Ovary (tissue), 3 donors: ENCODE measurements around the gene NYAP1.

ENCODE experiments used
- EP300 ChIP-seq: sonication (generic); formaldehyde crosslinking; IDR thresholded peaks from one replicate; pipeline ENCODE4 v1.6.1; 2017; ENCODE audit warnings: antibody characterized with exemption
- POLR2A ChIP-seq: fragments of 450-650 bp; IDR thresholded peaks from one replicate; pipeline ENCODE4 v1.6.1; 2017; ENCODE audit warnings: antibody characterized with exemption, mild to moderate bottlenecking, moderate library complexity
- TF ChIP-seq, protein P1 (sequence below), 3 donors: fragments of 450-650 bp in 2 of 3; fragments of 200-600 bp in 1 of 3; IDR thresholded peaks; one replicate each; pipeline versions ENCODE4 v1.5.1 to v1.8.0; 2016 to 2022; ENCODE audit warnings: antibody characterized with exemption in 3 of 3, mild to moderate bottlenecking in 1 of 3
- donor health status: DM: no; HTN: no; CAD: no.

DNA sequence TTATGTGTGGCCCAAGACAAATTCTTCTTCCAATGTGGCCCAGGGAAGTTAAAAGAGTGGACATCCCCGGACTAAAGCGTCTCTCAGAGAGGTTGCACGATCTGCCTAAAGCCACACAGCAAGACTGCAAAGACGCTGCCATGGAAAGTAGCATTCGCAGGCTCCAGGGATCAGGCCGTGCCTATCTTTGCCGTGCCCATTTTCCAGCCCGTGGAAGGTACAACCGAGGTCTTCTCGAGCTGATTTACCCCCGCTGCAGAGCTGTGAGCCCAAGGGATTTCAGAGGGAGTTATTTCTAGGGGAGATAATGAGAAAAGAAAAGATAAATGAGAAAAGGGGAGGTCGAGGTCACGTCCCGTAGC is 1.0 kb upstream of the NYAP1 start:
- TF ChIP-seq POLR2A (no peak), EP300 (no peak)
- TF ChIP-seq, protein P1, sequence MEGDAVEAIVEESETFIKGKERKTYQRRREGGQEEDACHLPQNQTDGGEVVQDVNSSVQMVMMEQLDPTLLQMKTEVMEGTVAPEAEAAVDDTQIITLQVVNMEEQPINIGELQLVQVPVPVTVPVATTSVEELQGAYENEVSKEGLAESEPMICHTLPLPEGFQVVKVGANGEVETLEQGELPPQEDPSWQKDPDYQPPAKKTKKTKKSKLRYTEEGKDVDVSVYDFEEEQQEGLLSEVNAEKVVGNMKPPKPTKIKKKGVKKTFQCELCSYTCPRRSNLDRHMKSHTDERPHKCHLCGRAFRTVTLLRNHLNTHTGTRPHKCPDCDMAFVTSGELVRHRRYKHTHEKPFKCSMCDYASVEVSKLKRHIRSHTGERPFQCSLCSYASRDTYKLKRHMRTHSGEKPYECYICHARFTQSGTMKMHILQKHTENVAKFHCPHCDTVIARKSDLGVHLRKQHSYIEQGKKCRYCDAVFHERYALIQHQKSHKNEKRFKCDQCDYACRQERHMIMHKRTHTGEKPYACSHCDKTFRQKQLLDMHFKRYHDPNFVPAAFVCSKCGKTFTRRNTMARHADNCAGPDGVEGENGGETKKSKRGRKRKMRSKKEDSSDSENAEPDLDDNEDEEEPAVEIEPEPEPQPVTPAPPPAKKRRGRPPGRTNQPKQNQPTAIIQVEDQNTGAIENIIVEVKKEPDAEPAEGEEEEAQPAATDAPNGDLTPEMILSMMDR (IDR thresholded peaks at IDR 0.05) = no peak
